Activated B cell treated with CpG ODN at 0.5 μM for 24 hours (primary cell): ENCODE data around the gene RBMS3. TPM values are rescaled to one million over a fixed set of nuclear protein-coding genes. Genes with fewer than 3 reads are reported as not detected.

ENCODE experiments used
- ATAC-seq: fragments of 200-7000 bp; cut with Tn5 transposase; one replicate; pipeline ENCODE4 v1.10.0; 2021; ENCODE audit warnings: low read depth, mild to moderate bottlenecking, moderate library complexity
- CTCF ChIA-PET: fragments of 350-600 bp; sonication (Branson Sonifier 250); formaldehyde crosslinking; loops from one replicate; lab custom pipeline; 2021; ENCODE audit warnings: antibody characterized with exemption; lab: Charles Lee
- POLR2A ChIA-PET: fragments of 350-600 bp; sonication (Branson Sonifier 250); formaldehyde crosslinking; loops from one replicate; lab custom pipeline; 2021; ENCODE audit warnings: antibody characterized with exemption; lab: Charles Lee
- DNase-seq: peaks from one replicate; pipeline ENCODE4 v3.0.0; 2022
- H3K27ac Mint-ChIP-seq: one replicate; pipeline ENCODE4 v1.8.0; 2020; ENCODE audit warnings: mixed read lengths
- H3K27me3 Mint-ChIP-seq: one replicate; pipeline ENCODE4 v1.8.0; 2021; ENCODE audit warnings: mixed read lengths
- H3K36me3 Mint-ChIP-seq: one replicate; pipeline ENCODE4 v1.8.0; 2021; ENCODE audit warnings: low read depth, mixed read lengths
- H3K4me1 Mint-ChIP-seq: one replicate; pipeline ENCODE4 v1.8.0; 2021; ENCODE audit warnings: mixed read lengths
- H3K4me3 Mint-ChIP-seq: one replicate; pipeline ENCODE4 v1.8.0; 2020; ENCODE audit warnings: mild to moderate bottlenecking, mixed read lengths
- H3K9me3 Mint-ChIP-seq: one replicate; pipeline ENCODE4 v1.8.0; 2020; ENCODE audit warnings: mixed read lengths
- CTCF ChIP-seq: fragments of 200-600 bp; IDR thresholded peaks from one replicate; pipeline ENCODE4 v1.8.0; 2022; ENCODE audit warnings: antibody characterized with exemption, mild to moderate bottlenecking
- intact Hi-C: fragments of 100-400 bp; cut with micrococcal nuclease; formaldehyde crosslinking; loops from one replicate; pipeline ENCODE4 v1.15.1; 2024
- total RNA-seq: library from RNA; stranded (reverse); gene quantifications from 2 replicates; pipeline ENCODE4 v1.2.3, GENCODE V29; 2022

Gene RBMS3
- total RNA-seq, 1 donor from 2014 or later: 0.31 TPM

DNA sequence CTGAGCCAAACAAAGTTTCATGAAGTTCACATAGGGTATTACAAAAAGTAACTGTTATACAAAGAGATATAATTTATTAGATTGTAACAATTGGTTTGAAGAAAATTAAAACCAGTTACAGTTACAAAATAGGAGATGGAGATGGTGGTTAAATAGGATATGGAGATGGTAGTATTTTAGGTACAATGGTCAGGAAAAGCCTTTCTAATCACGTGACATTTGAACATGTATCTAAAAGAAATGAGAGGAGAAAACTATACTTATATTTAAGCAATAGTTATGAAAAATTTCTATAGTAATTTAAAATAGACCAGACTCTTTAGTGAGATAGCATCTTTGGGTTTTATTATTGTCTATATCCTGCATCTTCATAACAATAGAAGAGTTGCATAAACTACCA, 312.9 kb downstream of the RBMS3 start:
- H3K27ac Mint-ChIP-seq: no peak overlapping the region
- intact Hi-C loops: no loop called here
- H3K27me3 Mint-ChIP-seq: no peaks in the 10 kb centered on the region
- TF ChIP-seq CTCF: no peak
- H3K36me3 Mint-ChIP-seq: no peaks in the 10 kb centered on the region
- POLR2A ChIA-PET: no interaction called here
- ATAC-seq (no peak), DNase-seq (no peak)
- no peaks in the 10 kb centered on the region for H3K4me1 Mint-ChIP-seq
- H3K9me3 Mint-ChIP-seq: no peaks in the 10 kb centered on the region
- H3K4me3 Mint-ChIP-seq: no peak overlapping the region
- CTCF ChIA-PET: no interaction called here

- POLR2A ChIA-PET: no interaction called here
- ATAC-seq: no peak
- TF ChIP-seq CTCF: no peak
- no peak for DNase-seq
- no peak overlapping the region for H3K27ac Mint-ChIP-seq
- H3K4me3 Mint-ChIP-seq: no peak overlapping the region
- intact Hi-C loops: no loop called here
- H3K36me3 Mint-ChIP-seq: no peaks in the 10 kb centered on the region
- CTCF ChIA-PET: no interaction called here
- no peaks in the 10 kb centered on the region for H3K27me3 Mint-ChIP-seq
- H3K9me3 Mint-ChIP-seq: no peaks in the 10 kb centered on the region
- no peaks in the 10 kb centered on the region for H3K4me1 Mint-ChIP-seq
Observed at GRCh38 chr3:29594261-29594660, 313.4 kb downstream of the RBMS3 start.

DNA sequence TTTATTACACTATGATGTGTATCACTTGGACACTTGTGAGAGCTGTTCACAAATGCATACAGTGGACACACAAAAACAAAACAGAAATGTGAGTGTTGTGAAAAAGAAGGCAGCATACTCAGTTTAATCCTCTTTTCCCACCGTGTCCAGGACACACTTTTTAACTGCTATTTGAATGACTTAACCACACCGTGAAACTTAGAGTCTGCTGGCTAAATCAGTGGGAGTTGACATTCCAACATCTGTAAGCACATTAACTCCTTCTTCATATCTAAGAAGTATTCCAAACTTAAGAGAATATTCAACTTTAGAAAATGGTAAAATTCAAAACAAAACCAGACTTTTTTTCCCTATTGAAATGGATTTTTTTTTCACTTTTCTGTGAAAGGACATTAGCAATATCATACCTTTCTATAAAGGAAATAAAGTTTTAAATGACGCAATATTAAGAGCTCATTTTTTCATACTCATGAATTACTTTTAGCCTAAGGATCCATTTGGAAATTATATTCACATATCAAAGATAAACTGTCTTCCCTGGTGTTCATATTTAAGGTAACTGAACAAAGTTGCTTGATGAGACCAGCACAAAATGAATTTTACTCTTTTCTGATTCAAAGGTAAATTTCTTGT, 316.6 kb downstream of the RBMS3 start:
- H3K4me1 Mint-ChIP-seq: no peaks in the 10 kb centered on the region
- no peaks in the 10 kb centered on the region for H3K27me3 Mint-ChIP-seq
- DNase-seq: no peak
- ChIA-PET CTCF (no interaction called here), POLR2A (no interaction called here)
- no peak overlapping the region for H3K27ac Mint-ChIP-seq
- no peak overlapping the region for H3K4me3 Mint-ChIP-seq
- no peaks in the 10 kb centered on the region for H3K36me3 Mint-ChIP-seq
- no peak for TF ChIP-seq CTCF
- H3K9me3 Mint-ChIP-seq: no peaks in the 10 kb centered on the region
- intact Hi-C loops: no loop called here
- ATAC-seq: no peak

DNA sequence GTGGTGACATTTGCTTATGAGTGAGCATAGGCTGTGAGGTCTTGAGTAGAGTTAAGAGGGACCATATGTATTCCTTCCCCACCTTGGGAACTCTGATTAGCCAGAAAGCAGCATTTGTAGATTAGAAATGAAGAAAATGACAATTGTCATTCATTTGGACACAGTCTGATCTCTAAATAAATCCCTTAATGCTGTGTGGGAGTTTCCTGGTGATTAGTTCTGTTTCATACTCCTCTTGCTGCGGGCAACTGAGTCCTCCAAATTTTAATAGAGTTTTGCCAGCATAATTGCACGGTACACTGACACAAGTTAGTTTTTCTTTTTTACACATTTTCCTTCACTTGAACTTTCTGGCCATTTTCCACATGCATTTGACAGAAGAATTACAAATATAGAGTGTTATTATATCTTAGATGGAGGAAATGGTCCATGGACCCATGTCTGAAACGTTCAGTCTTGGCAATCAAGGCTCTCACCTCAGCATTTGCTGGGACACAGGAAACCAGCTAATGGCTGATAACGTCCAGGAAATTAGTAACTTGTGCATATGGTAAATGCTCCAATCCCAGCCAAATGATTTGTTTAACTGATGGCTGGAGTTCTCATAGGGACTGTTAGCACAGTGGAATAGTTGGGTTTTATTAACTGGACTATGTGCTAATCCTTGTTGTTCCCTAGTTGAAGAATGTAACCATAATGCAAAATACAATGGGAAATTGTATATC, 321.2 kb downstream of the RBMS3 start:
- ATAC-seq (no peak), DNase-seq (no peak)
- ChIA-PET POLR2A (no interaction called here), CTCF (no interaction called here)
- Mint-ChIP-seq H3K27me3 (no peaks in the 10 kb centered on the region), H3K9me3 (no peaks in the 10 kb centered on the region), H3K4me3 (no peak overlapping the region), H3K4me1 (no peaks in the 10 kb centered on the region), H3K36me3 (no peaks in the 10 kb centered on the region), H3K27ac (no peak overlapping the region)
- TF ChIP-seq CTCF: no peak
- intact Hi-C loops: no loop called here

DNA sequence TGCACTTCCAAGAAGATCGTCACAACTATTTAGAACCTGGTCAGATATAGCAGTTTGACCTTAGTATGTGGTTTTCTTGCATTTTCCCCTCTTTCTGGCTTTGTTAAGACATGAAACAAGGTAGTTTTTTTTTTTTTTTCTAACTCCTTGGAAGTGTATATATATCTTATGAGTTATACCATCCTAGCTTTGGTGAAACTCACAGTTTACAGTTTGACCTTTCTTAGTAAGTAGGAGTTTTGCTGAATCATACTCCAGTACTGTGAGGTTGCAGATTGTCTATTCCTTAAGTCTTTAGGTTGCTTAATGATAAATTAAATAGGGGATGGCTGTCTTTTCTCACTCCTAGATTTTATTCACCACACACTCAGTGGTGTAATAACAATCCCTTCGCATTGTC, 325.0 kb downstream of the RBMS3 start:
- CTCF ChIA-PET: no interaction called here
- H3K4me3 Mint-ChIP-seq: no peak overlapping the region
- H3K36me3 Mint-ChIP-seq: no peaks in the 10 kb centered on the region
- DNase-seq: no peak
- no peak for TF ChIP-seq CTCF
- H3K9me3 Mint-ChIP-seq: no peaks in the 10 kb centered on the region
- H3K27ac Mint-ChIP-seq: no peak overlapping the region
- POLR2A ChIA-PET: no interaction called here
- ATAC-seq: no peak
- H3K4me1 Mint-ChIP-seq: no peaks in the 10 kb centered on the region
- intact Hi-C loops: no loop called here
- no peaks in the 10 kb centered on the region for H3K27me3 Mint-ChIP-seq
